ENCODE results near the gene NT5C2.
"Not testable (repeated sequence)": the region's sequence is repeated elsewhere in the genome, so short reads cannot be mapped to it uniquely, and the experiment has no call there.

- TF ChIP-seq, protein P1, sequence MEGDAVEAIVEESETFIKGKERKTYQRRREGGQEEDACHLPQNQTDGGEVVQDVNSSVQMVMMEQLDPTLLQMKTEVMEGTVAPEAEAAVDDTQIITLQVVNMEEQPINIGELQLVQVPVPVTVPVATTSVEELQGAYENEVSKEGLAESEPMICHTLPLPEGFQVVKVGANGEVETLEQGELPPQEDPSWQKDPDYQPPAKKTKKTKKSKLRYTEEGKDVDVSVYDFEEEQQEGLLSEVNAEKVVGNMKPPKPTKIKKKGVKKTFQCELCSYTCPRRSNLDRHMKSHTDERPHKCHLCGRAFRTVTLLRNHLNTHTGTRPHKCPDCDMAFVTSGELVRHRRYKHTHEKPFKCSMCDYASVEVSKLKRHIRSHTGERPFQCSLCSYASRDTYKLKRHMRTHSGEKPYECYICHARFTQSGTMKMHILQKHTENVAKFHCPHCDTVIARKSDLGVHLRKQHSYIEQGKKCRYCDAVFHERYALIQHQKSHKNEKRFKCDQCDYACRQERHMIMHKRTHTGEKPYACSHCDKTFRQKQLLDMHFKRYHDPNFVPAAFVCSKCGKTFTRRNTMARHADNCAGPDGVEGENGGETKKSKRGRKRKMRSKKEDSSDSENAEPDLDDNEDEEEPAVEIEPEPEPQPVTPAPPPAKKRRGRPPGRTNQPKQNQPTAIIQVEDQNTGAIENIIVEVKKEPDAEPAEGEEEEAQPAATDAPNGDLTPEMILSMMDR (IDR thresholded peaks at IDR 0.05): not testable (repeated sequence)
- not testable (repeated sequence) for TF ChIP-seq POLR2AphosphoS5 (IDR thresholded peaks at IDR 0.05)
Measured at GRCh38 chr10:103135168-103135567, 57.9 kb downstream of the NT5C2 start.

Measured in sigmoid colon (tissue), 4 donors.